GM18526 (cell line): ENCODE results near the gene VPS25.

Experiments
- POLR2A ChIP-seq: IDR thresholded peaks from 3 replicates; pipeline ENCODE4 v1.6.1; 2011; ENCODE audit not compliant: insufficient read length; ENCODE audit errors: extremely low read depth

The VPS25 gene

GRCh38 chr17:42782166-42783061 lies 9.2 kb downstream of the VPS25 start:
- no peak for TF ChIP-seq POLR2A

GRCh38 chr17:42783062-42783790 lies 10.0 kb downstream of the VPS25 start:
- no peak for TF ChIP-seq POLR2A

GRCh38 chr17:42783791-42784138 lies 10.5 kb downstream of the VPS25 start:
- TF ChIP-seq POLR2A, result no peak

GRCh38 chr17:42784409-42784808 lies 11.2 kb downstream of the VPS25 start:
- TF ChIP-seq POLR2A, result no peak

- no peak for TF ChIP-seq POLR2A
Measured at GRCh38 chr17:42784811-42785592, 11.8 kb downstream of the VPS25 start.

- TF ChIP-seq POLR2A, result no peak
Measured at GRCh38 chr17:42787266-42787665, 14.0 kb downstream of the VPS25 start.

- TF ChIP-seq POLR2A, result no peak
Measured at GRCh38 chr17:42791948-42792347, 18.7 kb downstream of the VPS25 start.

GRCh38 chr17:42792545-42792944 lies 19.3 kb downstream of the VPS25 start:
- no peak for TF ChIP-seq POLR2A

GRCh38 chr17:42795061-42795460 lies 21.8 kb downstream of the VPS25 start:
- no peak for TF ChIP-seq POLR2A

GRCh38 chr17:42795465-42795864 lies 22.2 kb downstream of the VPS25 start:
- TF ChIP-seq POLR2A, result no peak

GRCh38 chr17:42796066-42796758 lies 23.0 kb downstream of the VPS25 start:
- no peak for TF ChIP-seq POLR2A

GRCh38 chr17:42797067-42798007 lies 24.1 kb downstream of the VPS25 start:
- TF ChIP-seq POLR2A, result no peak

- no peak for TF ChIP-seq POLR2A
Measured at GRCh38 chr17:42798011-42798382, 24.7 kb downstream of the VPS25 start.
